SK-MEL-5 (cell line): ENCODE data around the gene PDYN. TPM values are rescaled to one million over a fixed set of nuclear protein-coding genes. Genes with fewer than 3 reads are reported as not detected.

ENCODE experiments used
- DNase-seq: peaks from one replicate; pipeline ENCODE4 v3.0.0-alpha.2; 2016; ENCODE audit warnings: low read depth, low spot score
- in situ Hi-C: cut with HindIII; loops from 2 replicates; pipeline ENCODE4 v1.10.0; 2016; ENCODE audit warnings: low sequenced_read_pairs, high pct_unique_total_duplicates, low pct_unique_long_range_greater_than_20kb
- total RNA-seq: library from RNA; depleted of rRNA; stranded (reverse); fragments of >200 nt; shearing (Covaris generic); gene quantifications from 2 replicates; pipeline ENCODE4 v1.2.3, GENCODE V29; 2014

The PDYN gene
- total RNA-seq, 1 experiment from 2014 or later = not detected

DNA sequence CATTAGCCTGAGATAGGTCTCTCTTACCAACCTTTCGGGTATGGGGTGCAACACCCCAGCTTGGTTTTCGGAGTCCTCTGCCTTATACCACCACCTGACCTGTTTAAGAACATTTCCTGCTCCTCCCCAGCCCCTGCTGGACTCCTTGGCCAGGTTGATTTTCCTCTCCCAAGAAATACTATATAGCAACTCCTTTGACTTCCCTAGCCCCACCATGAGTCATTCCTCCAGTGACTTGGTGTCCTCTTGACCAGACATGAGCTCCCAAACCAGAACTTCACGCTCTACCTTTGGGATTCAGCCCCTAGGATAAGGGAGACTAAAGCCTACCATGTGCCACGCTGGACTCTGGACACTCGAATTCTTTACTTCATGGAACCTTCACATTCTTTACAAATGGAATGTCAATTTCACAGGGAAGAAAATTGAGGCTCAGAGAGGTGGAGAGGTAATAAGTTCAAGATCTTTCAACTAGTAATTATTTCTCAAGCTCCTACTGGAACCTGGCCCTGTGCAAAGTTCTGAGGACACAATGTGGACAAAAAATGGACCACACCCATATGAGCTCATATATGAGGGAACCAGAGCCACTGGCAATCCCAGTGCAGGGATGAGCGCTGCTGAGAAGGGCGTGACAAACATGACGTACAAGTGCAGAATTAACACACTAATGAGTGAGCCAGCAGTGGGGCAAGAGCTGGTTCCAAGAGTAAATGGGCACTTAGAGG, 50.4 kb downstream of the PDYN start:
- in situ Hi-C loops = no loop called here
- DNase-seq = no peak

DNA sequence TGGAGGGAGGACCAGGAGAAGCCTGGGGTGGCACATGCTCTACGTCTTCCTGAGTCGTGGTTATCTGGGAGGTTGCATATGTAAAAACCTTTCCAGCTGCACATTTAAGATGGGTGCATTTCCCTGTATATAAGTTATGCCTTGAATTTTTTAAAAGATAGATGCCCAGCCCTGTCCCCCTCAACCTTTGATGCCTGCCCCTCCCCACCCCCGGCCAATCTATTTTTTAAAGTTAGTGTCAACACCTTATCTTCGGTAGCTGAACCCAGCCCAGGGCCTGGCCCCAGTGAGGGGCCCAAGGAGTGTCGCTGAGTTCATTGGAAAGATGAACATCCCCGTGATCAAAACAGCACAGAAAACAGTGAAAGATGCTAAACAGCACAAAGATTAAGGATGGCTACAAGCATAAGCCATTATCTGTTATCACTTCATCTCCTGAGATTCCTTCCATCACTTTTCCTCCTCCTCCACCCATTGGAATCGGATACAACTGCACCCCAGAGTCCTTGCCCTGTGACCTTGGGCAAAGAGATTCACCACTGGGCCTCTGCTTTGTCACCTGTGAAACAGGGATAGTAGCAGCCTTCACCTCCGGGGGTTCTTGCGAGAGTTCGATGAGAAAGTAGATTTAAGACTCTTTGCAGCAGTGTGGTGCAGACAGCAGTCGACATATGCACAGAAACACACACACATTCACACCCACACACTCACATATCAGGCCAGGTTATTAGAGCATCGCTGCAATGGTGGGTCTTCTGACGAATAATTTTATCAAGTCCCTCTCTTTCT, 51.2 kb downstream of the PDYN start:
- in situ Hi-C loops = no loop called here
- DNase-seq = no peak

DNA sequence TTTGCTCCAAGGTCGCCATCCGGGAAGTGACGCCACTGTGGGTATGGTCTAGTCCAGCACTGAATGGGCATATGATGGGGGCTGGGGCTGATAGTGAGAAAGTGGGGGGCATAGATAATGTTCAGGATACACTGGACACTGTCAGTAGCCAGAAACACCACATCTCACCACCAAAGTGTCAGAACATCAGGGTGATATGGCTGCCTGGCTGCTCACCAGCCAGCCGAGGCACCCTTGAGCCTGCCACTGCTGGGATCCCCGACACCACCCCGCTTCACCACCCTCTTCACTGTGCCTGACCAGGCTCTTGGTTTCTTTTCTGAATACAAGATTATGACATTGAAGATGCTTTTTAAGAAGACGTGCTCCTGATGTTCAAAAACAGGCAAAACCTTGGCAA, 51.8 kb downstream of the PDYN start:
- DNase-seq = no peak
- in situ Hi-C loops = no loop called here

DNA sequence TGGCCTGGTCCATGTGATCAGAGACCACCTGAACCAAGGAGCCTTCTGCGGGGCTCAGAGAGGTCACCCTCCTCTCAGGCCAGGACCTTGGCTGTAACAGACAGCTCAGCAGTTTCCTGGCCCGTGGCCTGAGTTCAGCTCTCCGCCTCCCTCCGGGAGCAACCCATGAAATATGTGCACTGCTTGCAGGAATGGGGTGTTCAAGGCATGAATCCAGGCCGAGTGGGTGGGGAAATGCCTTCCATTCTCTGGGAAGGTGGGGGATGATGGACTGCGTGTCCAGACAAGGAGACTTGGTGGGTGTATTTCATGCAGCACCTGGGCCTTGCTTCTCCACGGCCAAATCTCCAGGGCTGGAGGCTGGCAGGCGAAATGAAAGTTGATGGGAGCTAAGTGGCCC, 52.6 kb downstream of the PDYN start:
- in situ Hi-C loops = no loop called here
- no peak for DNase-seq

- no peak for DNase-seq
- in situ Hi-C loops = no loop called here
Observed at GRCh38 chr20:1940581-1940980, 53.3 kb downstream of the PDYN start.

GRCh38 chr20:1939270-1939595, 54.6 kb downstream of the PDYN start:
- in situ Hi-C loops = no loop called here
- no peak for DNase-seq

GRCh38 chr20:1938464-1939269, 55.2 kb downstream of the PDYN start:
- in situ Hi-C loops = no loop called here
- DNase-seq = no peak

DNA sequence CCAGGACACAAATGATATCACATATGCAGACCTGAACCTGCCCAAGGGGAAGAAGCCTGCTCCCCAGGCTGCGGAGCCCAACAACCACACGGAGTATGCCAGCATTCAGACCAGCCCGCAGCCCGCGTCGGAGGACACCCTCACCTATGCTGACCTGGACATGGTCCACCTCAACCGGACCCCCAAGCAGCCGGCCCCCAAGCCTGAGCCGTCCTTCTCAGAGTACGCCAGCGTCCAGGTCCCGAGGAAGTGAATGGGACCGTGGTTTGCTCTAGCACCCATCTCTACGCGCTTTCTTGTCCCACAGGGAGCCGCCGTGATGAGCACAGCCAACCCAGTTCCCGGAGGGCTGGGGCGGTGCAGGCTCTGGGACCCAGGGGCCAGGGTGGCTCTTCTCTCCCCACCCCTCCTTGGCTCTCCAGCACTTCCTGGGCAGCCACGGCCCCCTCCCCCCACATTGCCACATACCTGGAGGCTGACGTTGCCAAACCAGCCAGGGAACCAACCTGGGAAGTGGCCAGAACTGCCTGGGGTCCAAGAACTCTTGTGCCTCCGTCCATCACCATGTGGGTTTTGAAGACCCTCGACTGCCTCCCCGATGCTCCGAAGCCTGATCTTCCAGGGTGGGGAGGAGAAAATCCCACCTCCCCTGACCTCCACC, 56.4 kb downstream of the PDYN start:
- DNase-seq = no peak
- in situ Hi-C loops = no loop called here

- DNase-seq = no peak
- in situ Hi-C loops = no loop called here
Observed at GRCh38 chr20:1935696-1936366, 58.0 kb downstream of the PDYN start.

- DNase-seq = peak; percentile 72
- in situ Hi-C loops = no loop called here
Observed at GRCh38 chr20:1934721-1935573, 58.9 kb downstream of the PDYN start.

GRCh38 chr20:1934156-1934555, 59.7 kb downstream of the PDYN start:
- in situ Hi-C loops = no loop called here

GRCh38 chr20:1933465-1933870, 60.4 kb downstream of the PDYN start:
- in situ Hi-C loops = no loop called here
- no peak for DNase-seq

More at GRCh38 chr20:1934156-1934555, 59.7 kb downstream of the PDYN start:
- DNase-seq = no peak

DNA sequence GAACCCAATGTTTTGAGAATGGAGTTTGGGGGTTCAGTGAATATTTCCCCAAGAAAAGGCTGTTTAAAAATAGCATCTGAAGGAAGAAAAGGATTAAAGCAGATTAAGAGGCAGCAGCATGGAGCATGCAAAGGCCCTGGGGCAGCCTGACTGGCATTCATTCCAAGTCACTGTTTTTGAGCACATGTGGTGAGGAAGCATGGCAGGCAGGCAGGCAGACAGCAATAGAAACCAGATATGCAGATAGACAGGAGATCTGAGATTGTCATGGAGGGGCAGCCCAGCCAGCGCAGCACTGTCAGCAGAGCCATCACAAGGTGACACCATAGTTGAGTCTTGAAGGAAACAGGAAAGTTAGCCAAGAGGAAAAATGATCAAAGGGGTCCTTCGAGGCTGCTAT, 60.9 kb downstream of the PDYN start:
- in situ Hi-C loops = no loop called here

DNA sequence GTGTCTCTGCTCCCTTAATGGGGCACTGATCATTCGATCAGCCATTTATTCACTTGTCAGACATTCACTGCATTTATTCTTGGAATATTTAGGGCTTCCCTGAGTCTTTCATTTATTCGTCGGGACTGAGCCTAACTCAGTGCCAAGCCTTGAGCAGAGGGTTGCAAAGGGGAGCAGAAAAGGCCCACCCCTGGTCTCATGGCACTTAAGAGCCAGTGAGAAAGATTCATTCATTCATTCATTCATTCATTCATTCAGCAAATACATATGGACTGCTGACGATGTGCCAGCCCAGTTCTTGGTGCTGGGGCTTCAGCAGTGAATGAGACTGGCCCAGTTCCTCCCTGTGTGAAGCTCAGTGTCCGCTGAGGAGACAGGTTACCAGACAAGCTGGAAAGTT, 62.0 kb downstream of the PDYN start:
- in situ Hi-C loops = no loop called here
- DNase-seq = no peak

More for the DNA sequence above, 60.9 kb downstream of the PDYN start:
- no peak for DNase-seq

- DNase-seq = no peak
- in situ Hi-C loops = no loop called here
Observed at GRCh38 chr20:1930165-1930564, 63.7 kb downstream of the PDYN start.

DNA sequence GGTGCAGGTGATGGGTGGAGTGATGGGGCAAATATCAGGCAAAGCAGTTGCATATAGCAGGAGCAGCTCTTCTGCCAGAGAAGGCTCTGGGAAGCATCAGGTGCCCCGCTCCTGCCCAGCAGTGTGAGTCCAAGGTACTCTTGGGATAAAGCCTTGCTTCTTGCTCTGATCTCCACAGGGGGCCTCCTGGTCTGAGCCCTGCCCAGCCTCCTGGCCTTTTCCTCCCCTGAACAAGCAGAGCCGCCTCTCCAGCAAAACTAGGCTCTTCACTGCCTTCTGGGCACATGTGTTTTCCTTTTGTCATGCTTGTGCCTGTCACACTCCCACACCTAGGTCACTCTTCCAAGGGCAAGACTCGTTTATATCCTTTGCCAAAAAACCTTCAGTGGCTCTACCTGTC, 64.4 kb downstream of the PDYN start:
- in situ Hi-C loops = no loop called here
- no peak for DNase-seq

DNA sequence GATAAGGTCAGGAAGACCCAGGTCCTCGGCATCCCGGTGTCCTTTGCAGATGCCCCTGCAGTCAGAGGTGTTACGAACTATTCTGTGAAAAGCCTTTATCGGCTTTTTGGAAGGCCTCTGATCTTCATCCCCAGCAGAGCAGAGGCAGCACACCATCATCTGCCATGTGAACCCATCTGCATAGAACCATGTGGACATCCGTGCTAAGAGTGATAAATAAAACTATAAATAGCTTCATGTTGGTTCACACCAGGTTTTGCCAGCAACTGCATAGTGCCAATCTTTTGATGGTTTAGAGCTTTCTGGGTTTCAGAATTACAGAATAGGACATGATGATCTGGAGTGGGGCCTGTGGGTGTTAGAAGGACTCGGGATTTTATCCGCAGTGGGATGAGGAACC, 65.1 kb downstream of the PDYN start:
- in situ Hi-C loops = no loop called here
- DNase-seq = no peak
